Smooth muscle cell of the umbilical artery (primary cell): Measurements from ENCODE around the gene PKM. TPM values are rescaled to one million over a fixed set of nuclear protein-coding genes. Genes with fewer than 3 reads are reported as not detected.

Experiments used
- total RNA-seq: library from RNA; depleted of rRNA; stranded (reverse); fragments of >200 nt; gene quantifications from 2 replicates; pipeline ENCODE4 v1.2.3, GENCODE V29; 2014

PKM gene
- total RNA-seq, result 2,152 and 3,807 TPM in 2 replicates

DNA sequence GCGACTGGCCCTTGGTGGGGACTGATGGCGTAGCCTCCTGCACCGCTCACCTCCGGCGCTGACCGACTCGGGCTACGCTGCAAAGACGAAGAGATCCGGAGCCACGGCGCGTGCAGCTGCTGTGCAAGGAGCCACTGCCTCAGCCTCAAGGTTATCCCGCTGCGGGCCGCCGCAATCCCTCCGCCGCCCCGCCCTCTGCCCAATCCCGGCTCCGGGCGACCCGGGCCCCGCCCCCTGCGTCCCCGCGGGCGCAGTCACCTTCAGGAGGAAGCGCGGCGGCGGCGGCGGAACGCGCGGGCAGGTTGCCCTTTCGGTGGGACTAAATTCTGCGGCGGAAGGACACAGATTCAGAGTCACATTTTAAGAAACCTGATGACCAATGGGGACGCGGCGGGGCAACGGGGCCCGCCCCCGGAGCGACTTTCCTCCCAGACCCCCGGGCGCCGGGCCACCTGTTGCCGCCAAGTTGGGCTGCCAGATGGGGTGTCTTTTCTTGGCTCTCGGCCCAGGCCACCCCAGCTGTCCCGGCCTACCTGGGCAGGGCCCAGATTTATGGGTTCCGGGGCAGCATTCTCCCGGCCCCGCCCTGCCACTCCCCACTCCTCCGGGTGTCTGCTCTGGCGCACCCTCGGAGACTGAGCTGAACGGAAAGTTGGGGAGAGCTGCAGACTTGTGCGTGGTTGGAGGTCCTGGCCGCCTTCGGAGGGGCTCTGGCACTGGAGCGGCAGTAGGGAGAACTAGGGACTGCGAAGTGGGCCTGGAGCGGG, at the start of gene PKM:
TSS of gene PKM (minus strand) at position 125 of the 767 bp plus-strand sequence. CDS start 12,093 bp downstream, outside the sequence.

DNA sequence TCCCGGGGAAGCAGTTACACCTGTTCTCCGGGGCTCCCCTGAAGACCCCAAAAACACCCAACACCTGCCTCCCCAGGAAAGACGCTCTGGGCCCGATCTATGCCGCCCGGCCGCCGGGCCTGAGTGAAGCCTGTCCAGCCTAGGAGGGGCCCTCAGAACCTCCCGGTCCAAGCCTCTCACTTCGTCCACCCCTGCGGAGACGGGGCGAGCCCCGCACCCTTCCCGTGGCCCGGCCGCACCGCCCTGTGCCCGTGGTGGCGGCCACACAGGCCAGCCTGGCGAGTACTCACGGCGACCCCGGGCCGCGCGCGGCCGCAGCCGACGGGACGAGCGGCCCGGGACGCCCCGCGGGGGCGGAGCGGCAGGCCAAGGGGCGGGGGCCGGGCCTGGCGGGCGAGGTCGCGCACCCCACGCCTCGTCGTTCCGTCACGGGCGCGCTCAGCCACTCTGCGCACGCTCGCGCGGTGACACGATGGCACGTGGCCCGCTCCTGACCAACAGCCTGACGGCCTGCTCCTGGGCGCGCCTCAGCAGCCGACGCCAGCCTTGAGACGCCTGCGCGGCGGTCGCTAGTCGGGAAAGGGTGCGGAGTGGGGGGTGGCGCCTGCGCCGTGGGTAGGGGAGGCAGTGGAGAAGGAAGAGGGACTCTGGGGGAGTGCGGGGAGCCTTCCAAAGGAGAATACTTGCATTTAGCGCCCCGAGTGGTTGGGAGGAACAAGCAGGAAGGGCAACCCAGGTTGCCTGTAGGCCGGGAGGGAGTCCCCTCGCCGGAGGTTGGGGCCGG, 41.4 kb upstream of the PKM start, which contains the start of gene PARP6:
TSS of gene PARP6 (minus strand) at position 342 of the 784 bp plus-strand sequence. CDS start 5,077 bp downstream, outside the sequence.

DNA sequence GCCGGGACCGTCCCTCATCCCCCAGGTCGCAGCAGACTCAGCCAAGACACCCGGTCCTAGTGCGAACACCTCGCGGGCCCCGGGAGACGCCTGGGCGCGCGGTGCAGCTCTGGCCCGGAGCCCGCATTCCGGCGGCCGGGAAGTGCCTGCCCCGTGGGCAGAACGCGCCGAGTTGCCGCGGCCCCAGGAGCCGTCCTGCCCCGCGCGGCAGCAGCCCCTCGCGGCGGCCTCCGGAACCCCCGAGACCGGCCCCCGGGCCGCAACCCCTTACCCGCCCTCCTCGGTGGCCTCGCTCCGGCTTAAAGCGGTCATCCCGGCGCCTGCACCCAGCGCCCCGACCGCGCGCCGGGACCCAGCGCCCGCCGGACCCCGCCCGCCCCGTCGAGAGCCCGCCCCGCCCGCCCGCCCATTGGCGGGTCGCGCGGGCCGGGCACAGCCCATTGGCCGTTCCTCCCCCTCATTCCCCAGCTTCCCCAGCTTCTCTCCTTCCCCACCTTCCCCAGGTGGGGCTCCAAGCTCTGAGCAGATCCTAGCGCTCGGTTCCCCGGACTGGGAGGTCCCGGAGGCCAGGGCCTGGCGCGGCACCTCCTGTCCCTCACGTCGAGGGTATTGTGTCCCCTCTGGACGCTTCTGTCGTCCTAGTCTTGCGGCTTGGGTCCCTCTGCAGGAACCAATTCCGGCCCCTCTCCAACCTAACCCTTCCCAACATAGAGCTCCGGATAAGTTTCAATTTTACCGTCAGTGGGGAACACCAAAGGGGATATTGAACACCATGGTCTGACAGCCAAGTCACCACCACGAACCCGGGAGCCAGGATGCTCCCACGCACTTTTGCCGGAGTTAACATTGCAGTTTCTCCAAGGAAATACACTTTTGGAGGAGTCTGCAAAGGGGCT, 33.3 kb downstream of the PKM start, which contains the start of gene GRAMD2A:
TSS of gene GRAMD2A (minus strand) at position 328 of the 896 bp plus-strand sequence.

Other genes with a start within 250 kb of the PKM start
- 30.0 and 43.6 TPM in 2 replicates for gene MYO9A, start 113.0 kb downstream of the PKM start, total RNA-seq
- gene SENP8, start 112.8 kb downstream of the PKM start, total RNA-seq, result 1.8 and 1.9 TPM in 2 replicates
- 0.28 and 0.30 TPM in 2 replicates for gene GRAMD2A, start 33.4 kb downstream of the PKM start, total RNA-seq
- 13.1 and 14.7 TPM in 2 replicates for gene PARP6, start 41.4 kb upstream of the PKM start, total RNA-seq
- not detected in 2 replicates for gene CELF6, start 89.0 kb upstream of the PKM start, total RNA-seq
- gene HEXA, start 144.8 kb upstream of the PKM start, total RNA-seq, result 65.7 and 97.7 TPM in 2 replicates
- not detected in 2 replicates for gene TMEM202, start 167.1 kb upstream of the PKM start, total RNA-seq
- gene ARIH1, start 243.1 kb upstream of the PKM start, total RNA-seq, result 22.3 and 51.3 TPM in 2 replicates